SJCRH30 (cell line): ENCODE measurements around the gene PSMB5. TPM values are rescaled to one million over a fixed set of nuclear protein-coding genes. Genes with fewer than 3 reads are reported as not detected.
A peak's percentile ranks its signal among the peaks of the same experiment; 100 is the strongest.

Source experiments
- DNase-seq, 2 experiments: peaks; one replicate each; pipeline ENCODE4 v3.0.0-alpha.2; 2015 to 2020
- H3K27ac ChIP-seq: fragments of 250-450 bp; sonication (Bioruptor Pico); 2 replicates; pipeline ENCODE4 v1.5.1; 2020; ENCODE audit warnings: mild to moderate bottlenecking, moderate library complexity
- H3K27me3 ChIP-seq: fragments of 250-450 bp; sonication (Bioruptor Pico); 2 replicates; pipeline ENCODE4 v1.5.1; 2020; ENCODE audit warnings: mild to moderate bottlenecking, moderate library complexity
- H3K36me3 ChIP-seq: fragments of 250-450 bp; sonication (Bioruptor Pico); 2 replicates; pipeline ENCODE4 v1.5.1; 2020; ENCODE audit warnings: mild to moderate bottlenecking, moderate library complexity
- H3K4me1 ChIP-seq: fragments of 250-450 bp; sonication (Bioruptor Pico); 2 replicates; pipeline ENCODE4 v1.5.1; 2020; ENCODE audit warnings: mild to moderate bottlenecking, moderate library complexity
- H3K4me3 ChIP-seq: fragments of 250-450 bp; sonication (Bioruptor Pico); 2 replicates; pipeline ENCODE4 v1.5.1; 2020; ENCODE audit warnings: mild to moderate bottlenecking, moderate library complexity
- H3K9me3 ChIP-seq: fragments of 250-450 bp; sonication (Bioruptor Pico); replicated peaks from 2 replicates; pipeline ENCODE4 v1.5.1; 2020; ENCODE audit warnings: mild to moderate bottlenecking, moderate library complexity
- total RNA-seq: library from RNA; depleted of rRNA; stranded (reverse); fragments of >200 nt; shearing (Covaris generic); gene quantifications from 2 replicates; pipeline ENCODE4 v1.2.3, GENCODE V29; 2014; rRNA removed

The PSMB5 gene
- total RNA-seq = 224 and 242 TPM in 2 replicates

GRCh38 chr14:23034498-23035302 is at the start of gene PSMB5:
TSS of gene PSMB5 (minus strand) at chr14:23034900. CDS start at chr14:23034881, 19 bp downstream.
- no peaks in the 10 kb centered on the region for H3K9me3 ChIP-seq
- peaks cover 4% of the 10 kb centered on the region; the same call in 1 of the 2 replicates for H3K4me1 ChIP-seq
- H3K36me3 ChIP-seq = peaks cover 39% of the 10 kb centered on the region
- peak within 1 kb of the TSS; percentile 84 for H3K4me3 ChIP-seq
- peak; percentile 92 to 96 for DNase-seq
- H3K27ac ChIP-seq = peak within 1 kb of the TSS; percentile 96
- no peaks in the 10 kb centered on the region for H3K27me3 ChIP-seq

GRCh38 chr14:23080474-23080873 is 45.8 kb upstream of the PSMB5 start:
- DNase-seq = no peak
- no peaks in the 10 kb centered on the region for H3K9me3 ChIP-seq
- H3K27me3 ChIP-seq = no peaks in the 10 kb centered on the region
- no peak overlapping the region for H3K4me3 ChIP-seq
- H3K27ac ChIP-seq = no peak overlapping the region
- no peaks in the 10 kb centered on the region for H3K4me1 ChIP-seq
- H3K36me3 ChIP-seq = peaks cover 81% of the 10 kb centered on the region

GRCh38 chr14:23079716-23080115 is 45.0 kb upstream of the PSMB5 start:
- Histone ChIP-seq H3K9me3 (no peaks in the 10 kb centered on the region), H3K4me3 (no peak overlapping the region), H3K4me1 (no peaks in the 10 kb centered on the region), H3K27ac (no peak overlapping the region), H3K27me3 (no peaks in the 10 kb centered on the region), H3K36me3 (peaks cover 83% of the 10 kb centered on the region)
- DNase-seq = no peak

- Histone ChIP-seq H3K4me1 (no peaks in the 10 kb centered on the region), H3K9me3 (no peaks in the 10 kb centered on the region), H3K4me3 (no peak overlapping the region), H3K27me3 (no peaks in the 10 kb centered on the region), H3K36me3 (peaks cover 80% of the 10 kb centered on the region), H3K27ac (no peak overlapping the region)
- DNase-seq = no peak
These were observed 44.0 kb upstream of the PSMB5 start for GRCh38 chr14:23078692-23079116.

GRCh38 chr14:23077962-23078361 is 43.3 kb upstream of the PSMB5 start:
- Histone ChIP-seq H3K4me3 (no peak overlapping the region), H3K27me3 (no peaks in the 10 kb centered on the region), H3K9me3 (no peaks in the 10 kb centered on the region), H3K4me1 (no peaks in the 10 kb centered on the region), H3K27ac (no peak overlapping the region), H3K36me3 (peaks cover 79% of the 10 kb centered on the region)
- no peak for DNase-seq

- H3K36me3 ChIP-seq = peaks cover 79% of the 10 kb centered on the region
- peak in 1 of 2 experiments; percentile 65 for DNase-seq
- no peaks in the 10 kb centered on the region for H3K9me3 ChIP-seq
- H3K27me3 ChIP-seq = no peaks in the 10 kb centered on the region
- H3K27ac ChIP-seq = no peak overlapping the region
- no peak overlapping the region for H3K4me3 ChIP-seq
- peaks cover 8% of the 10 kb centered on the region for H3K4me1 ChIP-seq
These were observed 42.2 kb upstream of the PSMB5 start for GRCh38 chr14:23076785-23077408.

- Histone ChIP-seq H3K9me3 (no peaks in the 10 kb centered on the region), H3K27me3 (no peaks in the 10 kb centered on the region), H3K4me3 (no peak overlapping the region), H3K36me3 (peaks cover 59% of the 10 kb centered on the region), H3K27ac (no peak overlapping the region), H3K4me1 (peaks cover 12% of the 10 kb centered on the region)
- DNase-seq = no peak
These were observed 40.2 kb upstream of the PSMB5 start for GRCh38 chr14:23074906-23075305.

- H3K27ac ChIP-seq = peak overlapping the region; percentile 70; the same call in 1 of the 2 replicates
- no peaks in the 10 kb centered on the region for H3K27me3 ChIP-seq
- no peak for DNase-seq
- H3K4me3 ChIP-seq = peak overlapping the region; percentile 84
- H3K9me3 ChIP-seq = no peaks in the 10 kb centered on the region
- peaks cover 15% of the 10 kb centered on the region for H3K4me1 ChIP-seq
- H3K36me3 ChIP-seq = peaks cover 50% of the 10 kb centered on the region
These were observed 37.3 kb upstream of the PSMB5 start for GRCh38 chr14:23071921-23072539.

GRCh38 chr14:23071244-23071920 is 36.7 kb upstream of the PSMB5 start:
- Histone ChIP-seq H3K27ac (peak overlapping the region; percentile 70), H3K36me3 (peaks cover 50% of the 10 kb centered on the region), H3K4me3 (peak overlapping the region; percentile 84), H3K4me1 (peaks cover 15% of the 10 kb centered on the region), H3K27me3 (no peaks in the 10 kb centered on the region), H3K9me3 (no peaks in the 10 kb centered on the region)
- DNase-seq = peak; percentile 94 to 95

- no peaks in the 10 kb centered on the region for H3K27me3 ChIP-seq
- peak overlapping the region; percentile 84 for H3K4me3 ChIP-seq
- no peaks in the 10 kb centered on the region for H3K9me3 ChIP-seq
- peak overlapping the region; percentile 70 for H3K27ac ChIP-seq
- H3K36me3 ChIP-seq = peaks cover 51% of the 10 kb centered on the region
- peaks cover 15% of the 10 kb centered on the region for H3K4me1 ChIP-seq
- no peak for DNase-seq
These were observed 35.8 kb upstream of the PSMB5 start for GRCh38 chr14:23070262-23071129.

GRCh38 chr14:23069413-23069806 is 34.7 kb upstream of the PSMB5 start:
- Histone ChIP-seq H3K4me3 (no peak overlapping the region), H3K4me1 (peaks cover 15% of the 10 kb centered on the region), H3K27me3 (no peaks in the 10 kb centered on the region), H3K27ac (no peak overlapping the region), H3K9me3 (no peaks in the 10 kb centered on the region), H3K36me3 (peaks cover 52% of the 10 kb centered on the region)
- no peak for DNase-seq

GRCh38 chr14:23068789-23069412 is 34.2 kb upstream of the PSMB5 start:
- no peak overlapping the region for H3K27ac ChIP-seq
- H3K4me3 ChIP-seq = no peak overlapping the region

GRCh38 chr14:23067847-23068788 is 33.4 kb upstream of the PSMB5 start:
- H3K36me3 ChIP-seq = peaks cover 63% of the 10 kb centered on the region
- DNase-seq = no peak
- no peak overlapping the region for H3K27ac ChIP-seq
- no peak overlapping the region for H3K4me3 ChIP-seq
- H3K4me1 ChIP-seq = peaks cover 15% of the 10 kb centered on the region
- H3K27me3 ChIP-seq = no peaks in the 10 kb centered on the region
- no peaks in the 10 kb centered on the region for H3K9me3 ChIP-seq

More at GRCh38 chr14:23068789-23069412, 34.2 kb upstream of the PSMB5 start:
- Histone ChIP-seq H3K4me1 (peaks cover 15% of the 10 kb centered on the region), H3K27me3 (no peaks in the 10 kb centered on the region), H3K36me3 (peaks cover 57% of the 10 kb centered on the region), H3K9me3 (no peaks in the 10 kb centered on the region)
- peak; percentile 83 to 96 for DNase-seq
